OCI-LY7 (cell line): Measurements from ENCODE around the gene ZBTB40.

Source experiments
- EZH2phosphoT487 ChIP-seq: fragments of 200-600 bp; sonication (generic); IDR thresholded peaks from 2 replicates; pipeline ENCODE4 v1.6.1; 2018; ENCODE audit warnings: low read depth, borderline replicate concordance, mild to moderate bottlenecking, mixed run types, antibody characterized with exemption, low read length, moderate library complexity, mixed read lengths
- TF ChIP-seq, protein P1 (sequence below): fragments of 200-600 bp; sonication (generic); conservative IDR thresholded peaks from 2 replicates; pipeline ENCODE4 v1.5.1; 2014; ENCODE audit warnings: mild to moderate bottlenecking, antibody characterized with exemption, low read length, moderate library complexity, mixed read lengths

DNA sequence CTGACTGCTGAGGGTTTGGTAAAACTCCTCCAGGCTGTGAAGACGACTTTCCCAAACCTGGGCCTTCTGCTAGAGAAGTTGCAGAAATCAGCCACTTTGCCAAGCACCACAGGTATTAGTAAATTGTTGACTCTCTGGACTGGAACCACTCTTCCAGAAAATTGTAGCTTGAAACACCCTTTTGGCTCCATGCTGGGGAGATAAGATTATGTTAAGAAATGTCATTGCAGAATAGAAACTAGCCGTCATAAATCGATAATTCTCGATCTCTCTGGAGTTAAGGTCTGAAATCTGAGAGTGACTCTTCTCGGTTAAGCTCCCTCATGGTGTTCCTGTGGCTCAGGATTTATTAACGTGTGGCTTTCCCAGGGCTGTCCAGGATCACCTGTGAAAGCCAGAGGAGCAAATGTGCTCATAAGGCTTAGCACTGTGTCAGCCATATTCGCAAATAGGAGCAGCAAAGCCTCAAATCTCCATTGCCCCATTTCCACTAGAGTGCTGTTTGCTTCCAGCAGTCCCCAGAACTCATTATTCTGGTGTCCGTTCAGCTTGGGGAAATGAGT is 54.6 kb downstream of the ZBTB40 start:
- TF ChIP-seq, protein P1, sequence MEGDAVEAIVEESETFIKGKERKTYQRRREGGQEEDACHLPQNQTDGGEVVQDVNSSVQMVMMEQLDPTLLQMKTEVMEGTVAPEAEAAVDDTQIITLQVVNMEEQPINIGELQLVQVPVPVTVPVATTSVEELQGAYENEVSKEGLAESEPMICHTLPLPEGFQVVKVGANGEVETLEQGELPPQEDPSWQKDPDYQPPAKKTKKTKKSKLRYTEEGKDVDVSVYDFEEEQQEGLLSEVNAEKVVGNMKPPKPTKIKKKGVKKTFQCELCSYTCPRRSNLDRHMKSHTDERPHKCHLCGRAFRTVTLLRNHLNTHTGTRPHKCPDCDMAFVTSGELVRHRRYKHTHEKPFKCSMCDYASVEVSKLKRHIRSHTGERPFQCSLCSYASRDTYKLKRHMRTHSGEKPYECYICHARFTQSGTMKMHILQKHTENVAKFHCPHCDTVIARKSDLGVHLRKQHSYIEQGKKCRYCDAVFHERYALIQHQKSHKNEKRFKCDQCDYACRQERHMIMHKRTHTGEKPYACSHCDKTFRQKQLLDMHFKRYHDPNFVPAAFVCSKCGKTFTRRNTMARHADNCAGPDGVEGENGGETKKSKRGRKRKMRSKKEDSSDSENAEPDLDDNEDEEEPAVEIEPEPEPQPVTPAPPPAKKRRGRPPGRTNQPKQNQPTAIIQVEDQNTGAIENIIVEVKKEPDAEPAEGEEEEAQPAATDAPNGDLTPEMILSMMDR, result no peak
- no peak for TF ChIP-seq EZH2phosphoT487
